K562 (cell line): ENCODE results near the gene CDCA4. TPM values are rescaled to one million over a fixed set of nuclear protein-coding genes. Genes with fewer than 3 reads are reported as not detected.
A peak's percentile ranks its signal among the peaks of the same experiment; 100 is the strongest.

Source experiments
- BRF2 ChIP-seq: IDR thresholded peaks from 3 replicates; pipeline ENCODE4 v1.6.1; 2011; ENCODE audit warnings: borderline replicate concordance, mild to moderate bottlenecking; ENCODE audit not compliant: insufficient read length, insufficient read depth
- ETV5 ChIP-seq: sonication (generic); formaldehyde crosslinking; IDR thresholded peaks from 2 replicates; pipeline ENCODE4 v1.4.0; 2020; ENCODE audit warnings: low read depth, mild to moderate bottlenecking, missing genetic modification reagents
- HOXB6 ChIP-seq: fragments of 250-450 bp; sonication (Bioruptor Pico); IDR thresholded peaks from 2 replicates; pipeline ENCODE4 v1.5.1; 2022; ENCODE audit warnings: mild to moderate bottlenecking, borderline replicate concordance
- NELFE ChIP-seq: IDR thresholded peaks from 2 replicates; pipeline ENCODE4 v1.6.1; 2011; ENCODE audit warnings: mild to moderate bottlenecking; ENCODE audit not compliant: insufficient read depth, insufficient read length
- PHF8 ChIP-seq: fragments of 200-600 bp; sonication (generic); IDR thresholded peaks from 2 replicates; pipeline ENCODE4 v1.6.1; 2012; ENCODE audit warnings: mixed run types, mild to moderate bottlenecking, inconsistent platforms, low read length, moderate library complexity, borderline replicate concordance
- POLR2AphosphoS5 ChIP-seq: IDR thresholded peaks from 2 replicates; pipeline ENCODE4 v1.6.1; 2011; ENCODE audit warnings: mild to moderate bottlenecking, low read depth, low read length, moderate library complexity; ENCODE audit not compliant: control insufficient read depth, insufficient read depth
- PYGO2 ChIP-seq: fragments of 450-650 bp; IDR thresholded peaks from 2 replicates; pipeline ENCODE4 v1.6.1; 2016; ENCODE audit warnings: mild to moderate bottlenecking, missing genetic modification characterization, moderate library complexity, missing compliant biosample characterization
- RBFOX2 ChIP-seq: fragments of 200-400 bp; formaldehyde crosslinking; IDR thresholded peaks from 2 replicates; pipeline ENCODE4 v1.6.1; 2017; ENCODE audit warnings: low read depth, mild to moderate bottlenecking, low read length, moderate library complexity
- SMARCE1 ChIP-seq: fragments of 450-650 bp; IDR thresholded peaks from 2 replicates; pipeline ENCODE4 v1.7.1; 2016; ENCODE audit warnings: mild to moderate bottlenecking
- WHSC1 ChIP-seq: IDR thresholded peaks from one replicate; pipeline ENCODE4 v1.6.1; 2012; ENCODE audit warnings: low read length, control low read depth, inconsistent platforms
- ZNF232 ChIP-seq: sonication (generic); formaldehyde crosslinking; IDR thresholded peaks from 2 replicates; pipeline ENCODE4 v1.8.0; 2022; ENCODE audit warnings: mild to moderate bottlenecking, missing genetic modification reagents
- polyA plus RNA-seq, 8 experiments: library from polyadenylated mRNA; depleted of rRNA in 4 of 8; stranded (reverse) in 5 of 8; unstranded in 3 of 8; fragments of >200 nt; fragmentation: Nextera tagmentation in 2 of 8; fragmentation: Illumina TruSeq in 1 of 8; extraction: Ambion mirVana in 2 of 8; extraction: Trizol in 1 of 8; gene quantifications; 2 replicates each; pipeline versions ENCODE4 v1.2.1 to v1.2.3, GENCODE V29; 2011 to 2014; ENCODE audit warnings: inconsistent platforms in 1 of 8, missing spikeins in 1 of 8
- total RNA-seq, 7 experiments: library from RNA; depleted of rRNA in 6 of 7; stranded (reverse); fragments of >200 nt in 6 of 7; fragmentation: Illumina TruSeq in 2 of 7; extraction: Trizol in 2 of 7; gene quantifications; 2 replicates each; pipeline versions ENCODE4 v1.2.1 to v1.2.3, GENCODE V29; 2011 to 2021; ENCODE audit warnings: low replicate concordance in 1 of 7
- TF ChIP-seq, protein P1 (sequence below), 2 experiments: IDR thresholded peaks; 2 replicates each; pipeline ENCODE4 v1.6.1; 2012; ENCODE audit warnings: improper control_type of control experiment in 2 of 2, low read depth in 2 of 2, low read length in 2 of 2, borderline replicate concordance in 1 of 2
- TF ChIP-seq, protein P2 (sequence below): fragments of 250-450 bp; sonication (Bioruptor Pico); IDR thresholded peaks from 2 replicates; pipeline ENCODE4 v1.8.0; 2021; ENCODE audit warnings: borderline replicate concordance, mild to moderate bottlenecking, moderate library complexity; ENCODE audit not compliant: poor library complexity, severe bottlenecking
- TF ChIP-seq, protein P3 (sequence below), 3 experiments: fragments of 200-800 bp in 1 of 3; fragments of 250-450 bp in 1 of 3; fragments of 450-650 bp in 1 of 3; sonication (Bioruptor Pico) in 1 of 3; sonication (Bioruptor generic) in 1 of 3; formaldehyde crosslinking in 1 of 3; IDR thresholded peaks; 2 replicates each; pipeline versions ENCODE4 v1.6.1 to v1.8.0; 2016 to 2022; ENCODE audit warnings: mild to moderate bottlenecking in 2 of 3, missing genetic modification characterization in 2 of 3, missing compliant biosample characterization in 1 of 3, moderate library complexity in 1 of 3

CDCA4 gene
- total and polyA plus RNA-seq, 9 of the 15 experiments (the other 6 are each of a cell fraction or from before 2014, with no cell fraction given) = 6.6 to 44.2 (median 23.0) TPM

- TF ChIP-seq, protein P1, sequence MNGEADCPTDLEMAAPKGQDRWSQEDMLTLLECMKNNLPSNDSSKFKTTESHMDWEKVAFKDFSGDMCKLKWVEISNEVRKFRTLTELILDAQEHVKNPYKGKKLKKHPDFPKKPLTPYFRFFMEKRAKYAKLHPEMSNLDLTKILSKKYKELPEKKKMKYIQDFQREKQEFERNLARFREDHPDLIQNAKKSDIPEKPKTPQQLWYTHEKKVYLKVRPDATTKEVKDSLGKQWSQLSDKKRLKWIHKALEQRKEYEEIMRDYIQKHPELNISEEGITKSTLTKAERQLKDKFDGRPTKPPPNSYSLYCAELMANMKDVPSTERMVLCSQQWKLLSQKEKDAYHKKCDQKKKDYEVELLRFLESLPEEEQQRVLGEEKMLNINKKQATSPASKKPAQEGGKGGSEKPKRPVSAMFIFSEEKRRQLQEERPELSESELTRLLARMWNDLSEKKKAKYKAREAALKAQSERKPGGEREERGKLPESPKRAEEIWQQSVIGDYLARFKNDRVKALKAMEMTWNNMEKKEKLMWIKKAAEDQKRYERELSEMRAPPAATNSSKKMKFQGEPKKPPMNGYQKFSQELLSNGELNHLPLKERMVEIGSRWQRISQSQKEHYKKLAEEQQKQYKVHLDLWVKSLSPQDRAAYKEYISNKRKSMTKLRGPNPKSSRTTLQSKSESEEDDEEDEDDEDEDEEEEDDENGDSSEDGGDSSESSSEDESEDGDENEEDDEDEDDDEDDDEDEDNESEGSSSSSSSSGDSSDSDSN (IDR thresholded peaks at IDR 0.05; ENCODE audit: borderline replicate concordance in 1 of 2, low read depth in 2 of 2, low read length in 2 of 2) = no peak
- peak; percentile 59; the same call in 1 of the 2 replicates for TF ChIP-seq PHF8
- TF ChIP-seq, protein P2, sequence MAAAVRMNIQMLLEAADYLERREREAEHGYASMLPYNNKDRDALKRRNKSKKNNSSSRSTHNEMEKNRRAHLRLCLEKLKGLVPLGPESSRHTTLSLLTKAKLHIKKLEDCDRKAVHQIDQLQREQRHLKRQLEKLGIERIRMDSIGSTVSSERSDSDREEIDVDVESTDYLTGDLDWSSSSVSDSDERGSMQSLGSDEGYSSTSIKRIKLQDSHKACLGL = no peak
- TF ChIP-seq RBFOX2 = peak; percentile 35
- no peak for TF ChIP-seq NELFE
- TF ChIP-seq ZNF232 (CRISPR knock-in tag) = no peak
- TF ChIP-seq POLR2AphosphoS5 = no peak
- TF ChIP-seq, protein P3, sequence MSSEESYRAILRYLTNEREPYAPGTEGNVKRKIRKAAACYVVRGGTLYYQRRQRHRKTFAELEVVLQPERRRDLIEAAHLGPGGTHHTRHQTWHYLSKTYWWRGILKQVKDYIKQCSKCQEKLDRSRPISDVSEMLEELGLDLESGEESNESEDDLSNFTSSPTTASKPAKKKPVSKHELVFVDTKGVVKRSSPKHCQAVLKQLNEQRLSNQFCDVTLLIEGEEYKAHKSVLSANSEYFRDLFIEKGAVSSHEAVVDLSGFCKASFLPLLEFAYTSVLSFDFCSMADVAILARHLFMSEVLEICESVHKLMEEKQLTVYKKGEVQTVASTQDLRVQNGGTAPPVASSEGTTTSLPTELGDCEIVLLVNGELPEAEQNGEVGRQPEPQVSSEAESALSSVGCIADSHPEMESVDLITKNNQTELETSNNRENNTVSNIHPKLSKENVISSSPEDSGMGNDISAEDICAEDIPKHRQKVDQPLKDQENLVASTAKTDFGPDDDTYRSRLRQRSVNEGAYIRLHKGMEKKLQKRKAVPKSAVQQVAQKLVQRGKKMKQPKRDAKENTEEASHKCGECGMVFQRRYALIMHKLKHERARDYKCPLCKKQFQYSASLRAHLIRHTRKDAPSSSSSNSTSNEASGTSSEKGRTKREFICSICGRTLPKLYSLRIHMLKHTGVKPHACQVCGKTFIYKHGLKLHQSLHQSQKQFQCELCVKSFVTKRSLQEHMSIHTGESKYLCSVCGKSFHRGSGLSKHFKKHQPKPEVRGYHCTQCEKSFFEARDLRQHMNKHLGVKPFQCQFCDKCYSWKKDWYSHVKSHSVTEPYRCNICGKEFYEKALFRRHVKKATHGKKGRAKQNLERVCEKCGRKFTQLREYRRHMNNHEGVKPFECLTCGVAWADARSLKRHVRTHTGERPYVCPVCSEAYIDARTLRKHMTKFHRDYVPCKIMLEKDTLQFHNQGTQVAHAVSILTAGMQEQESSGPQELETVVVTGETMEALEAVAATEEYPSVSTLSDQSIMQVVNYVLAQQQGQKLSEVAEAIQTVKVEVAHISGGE (CRISPR knock-in tag; IDR thresholded peaks at IDR 0.05) = no peak
- TF ChIP-seq PYGO2 (tag) = no peak
- no peak for TF ChIP-seq BRF2
- no peak for TF ChIP-seq SMARCE1
- TF ChIP-seq ETV5 (CRISPR knock-in tag) = peak; percentile 86
- no peak for TF ChIP-seq HOXB6 (CRISPR knock-in tag)
- no peak for TF ChIP-seq WHSC1
These were observed 35.0 kb downstream of the CDCA4 start, which contains the start of gene CLBA1 (continued) for GRCh38 chr14:104985675-104986486.
